ENCODE data around the gene DHH. TPM values are rescaled to one million over a fixed set of nuclear protein-coding genes. Genes with fewer than 3 reads are reported as not detected.

DHH gene
- total and polyA plus RNA-seq, 9 of the 15 experiments (the other 6 are each of a cell fraction or from before 2014, with no cell fraction given) = 0.07 to 2.6 (median 0.54) TPM

DNA sequence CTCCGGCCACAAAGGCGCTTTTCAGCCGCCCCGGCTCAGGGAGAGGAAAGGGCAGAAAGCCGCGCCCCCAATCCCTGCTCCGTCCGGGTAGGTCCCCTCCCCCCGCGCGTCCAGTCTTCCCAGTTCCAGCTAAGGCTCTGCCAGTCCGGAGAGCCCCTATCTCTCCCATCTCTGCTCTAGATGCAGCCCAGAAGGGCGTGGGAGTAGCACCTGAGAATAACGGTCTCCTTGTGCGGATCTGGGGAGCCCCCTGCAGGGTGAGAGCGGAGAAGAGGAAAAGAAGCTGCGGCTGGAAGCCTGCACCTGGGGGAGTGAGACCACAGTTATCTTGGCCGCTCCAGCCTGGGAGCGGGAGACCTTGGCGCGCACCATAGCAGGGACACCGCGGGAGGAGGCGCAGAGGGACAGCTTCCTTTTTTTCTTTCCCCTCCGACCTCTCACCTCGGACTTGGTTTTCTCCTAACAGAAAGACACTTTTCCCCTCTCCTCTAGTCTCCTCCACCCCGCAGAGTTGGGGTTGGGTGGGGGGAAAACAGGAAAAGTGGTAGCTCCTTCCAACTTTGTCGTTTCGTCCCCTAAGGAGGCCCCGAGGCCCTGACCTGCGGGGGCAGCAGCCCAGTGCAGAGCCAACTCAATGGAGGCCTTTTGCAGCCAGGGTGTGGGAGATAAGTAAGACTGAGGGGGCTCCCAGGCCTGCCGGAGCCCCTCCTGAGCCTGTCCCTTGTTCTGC is 2.4 kb downstream of the DHH start (continued):
- TF ChIP-seq POLR3A (IDR thresholded peaks at IDR 0.05; ENCODE audit: borderline replicate concordance, extremely low read depth, insufficient read depth, insufficient read length) (no peak), CHD4 (IDR thresholded peaks at IDR 0.05; ENCODE audit: insufficient read depth, insufficient replicate concordance, low read depth, low read length, poor library complexity, severe bottlenecking) (no peak), KDM5B (IDR thresholded peaks at IDR 0.05; ENCODE audit: insufficient replicate concordance, low read depth, low read length) (peak; percentile 61), TAL1 (IDR thresholded peaks at IDR 0.05) (peak; percentile 87), TAF15 (IDR thresholded peaks at IDR 0.05; ENCODE audit: low read depth, low read length) (no peak), ZKSCAN8 (CRISPR knock-in tag; IDR thresholded peaks at IDR 0.05) (peak; percentile 65; the same call in 1 of the 2 replicates), RBM17 (IDR thresholded peaks at IDR 0.05; ENCODE audit: borderline replicate concordance, low read depth, low read length) (no peak), TSC22D4 (tag; IDR thresholded peaks at IDR 0.05) (no peak), U2AF2 (optimal IDR thresholded peaks at IDR 0.05; ENCODE audit: low read depth, low read length) (no peak), RBM39 (optimal IDR thresholded peaks at IDR 0.05; ENCODE audit: low read depth, low read length) (no peak), MYNN (IDR thresholded peaks at IDR 0.05) (peak; percentile 38), MYNN (CRISPR knock-in tag; IDR thresholded peaks at IDR 0.05) (no peak), ZNF212 (CRISPR knock-in tag; IDR thresholded peaks at IDR 0.05) (0 out of 2 replicates have a peak, but pooled peaks have one; percentile 15)
- TF ChIP-seq, protein P1, sequence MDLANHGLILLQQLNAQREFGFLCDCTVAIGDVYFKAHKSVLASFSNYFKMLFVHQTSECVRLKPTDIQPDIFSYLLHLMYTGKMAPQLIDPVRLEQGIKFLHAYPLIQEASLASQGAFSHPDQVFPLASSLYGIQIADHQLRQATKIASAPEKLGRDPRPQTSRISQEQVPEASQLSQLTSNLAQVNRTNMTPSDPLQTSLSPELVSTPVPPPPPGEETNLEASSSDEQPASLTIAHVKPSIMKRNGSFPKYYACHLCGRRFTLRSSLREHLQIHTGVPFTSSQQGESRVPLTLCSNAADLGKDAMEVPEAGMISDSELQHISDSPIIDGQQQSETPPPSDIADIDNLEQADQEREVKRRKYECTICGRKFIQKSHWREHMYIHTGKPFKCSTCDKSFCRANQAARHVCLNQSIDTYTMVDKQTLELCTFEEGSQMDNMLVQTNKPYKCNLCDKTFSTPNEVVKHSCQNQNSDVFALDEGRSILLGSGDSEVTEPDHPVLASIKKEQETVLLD (IDR thresholded peaks at IDR 0.05) = peak; percentile 77; the same call in 1 of the 2 replicates
- TF ChIP-seq, protein P2, sequence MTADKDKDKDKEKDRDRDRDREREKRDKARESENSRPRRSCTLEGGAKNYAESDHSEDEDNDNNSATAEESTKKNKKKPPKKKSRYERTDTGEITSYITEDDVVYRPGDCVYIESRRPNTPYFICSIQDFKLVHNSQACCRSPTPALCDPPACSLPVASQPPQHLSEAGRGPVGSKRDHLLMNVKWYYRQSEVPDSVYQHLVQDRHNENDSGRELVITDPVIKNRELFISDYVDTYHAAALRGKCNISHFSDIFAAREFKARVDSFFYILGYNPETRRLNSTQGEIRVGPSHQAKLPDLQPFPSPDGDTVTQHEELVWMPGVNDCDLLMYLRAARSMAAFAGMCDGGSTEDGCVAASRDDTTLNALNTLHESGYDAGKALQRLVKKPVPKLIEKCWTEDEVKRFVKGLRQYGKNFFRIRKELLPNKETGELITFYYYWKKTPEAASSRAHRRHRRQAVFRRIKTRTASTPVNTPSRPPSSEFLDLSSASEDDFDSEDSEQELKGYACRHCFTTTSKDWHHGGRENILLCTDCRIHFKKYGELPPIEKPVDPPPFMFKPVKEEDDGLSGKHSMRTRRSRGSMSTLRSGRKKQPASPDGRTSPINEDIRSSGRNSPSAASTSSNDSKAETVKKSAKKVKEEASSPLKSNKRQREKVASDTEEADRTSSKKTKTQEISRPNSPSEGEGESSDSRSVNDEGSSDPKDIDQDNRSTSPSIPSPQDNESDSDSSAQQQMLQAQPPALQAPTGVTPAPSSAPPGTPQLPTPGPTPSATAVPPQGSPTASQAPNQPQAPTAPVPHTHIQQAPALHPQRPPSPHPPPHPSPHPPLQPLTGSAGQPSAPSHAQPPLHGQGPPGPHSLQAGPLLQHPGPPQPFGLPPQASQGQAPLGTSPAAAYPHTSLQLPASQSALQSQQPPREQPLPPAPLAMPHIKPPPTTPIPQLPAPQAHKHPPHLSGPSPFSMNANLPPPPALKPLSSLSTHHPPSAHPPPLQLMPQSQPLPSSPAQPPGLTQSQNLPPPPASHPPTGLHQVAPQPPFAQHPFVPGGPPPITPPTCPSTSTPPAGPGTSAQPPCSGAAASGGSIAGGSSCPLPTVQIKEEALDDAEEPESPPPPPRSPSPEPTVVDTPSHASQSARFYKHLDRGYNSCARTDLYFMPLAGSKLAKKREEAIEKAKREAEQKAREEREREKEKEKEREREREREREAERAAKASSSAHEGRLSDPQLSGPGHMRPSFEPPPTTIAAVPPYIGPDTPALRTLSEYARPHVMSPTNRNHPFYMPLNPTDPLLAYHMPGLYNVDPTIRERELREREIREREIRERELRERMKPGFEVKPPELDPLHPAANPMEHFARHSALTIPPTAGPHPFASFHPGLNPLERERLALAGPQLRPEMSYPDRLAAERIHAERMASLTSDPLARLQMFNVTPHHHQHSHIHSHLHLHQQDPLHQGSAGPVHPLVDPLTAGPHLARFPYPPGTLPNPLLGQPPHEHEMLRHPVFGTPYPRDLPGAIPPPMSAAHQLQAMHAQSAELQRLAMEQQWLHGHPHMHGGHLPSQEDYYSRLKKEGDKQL (CRISPR knock-in tag; IDR thresholded peaks at IDR 0.05; ENCODE audit: borderline replicate concordance) = 0 out of 2 replicates have a peak, but pooled peaks have one; percentile 95
- TF ChIP-seq, protein P3, sequence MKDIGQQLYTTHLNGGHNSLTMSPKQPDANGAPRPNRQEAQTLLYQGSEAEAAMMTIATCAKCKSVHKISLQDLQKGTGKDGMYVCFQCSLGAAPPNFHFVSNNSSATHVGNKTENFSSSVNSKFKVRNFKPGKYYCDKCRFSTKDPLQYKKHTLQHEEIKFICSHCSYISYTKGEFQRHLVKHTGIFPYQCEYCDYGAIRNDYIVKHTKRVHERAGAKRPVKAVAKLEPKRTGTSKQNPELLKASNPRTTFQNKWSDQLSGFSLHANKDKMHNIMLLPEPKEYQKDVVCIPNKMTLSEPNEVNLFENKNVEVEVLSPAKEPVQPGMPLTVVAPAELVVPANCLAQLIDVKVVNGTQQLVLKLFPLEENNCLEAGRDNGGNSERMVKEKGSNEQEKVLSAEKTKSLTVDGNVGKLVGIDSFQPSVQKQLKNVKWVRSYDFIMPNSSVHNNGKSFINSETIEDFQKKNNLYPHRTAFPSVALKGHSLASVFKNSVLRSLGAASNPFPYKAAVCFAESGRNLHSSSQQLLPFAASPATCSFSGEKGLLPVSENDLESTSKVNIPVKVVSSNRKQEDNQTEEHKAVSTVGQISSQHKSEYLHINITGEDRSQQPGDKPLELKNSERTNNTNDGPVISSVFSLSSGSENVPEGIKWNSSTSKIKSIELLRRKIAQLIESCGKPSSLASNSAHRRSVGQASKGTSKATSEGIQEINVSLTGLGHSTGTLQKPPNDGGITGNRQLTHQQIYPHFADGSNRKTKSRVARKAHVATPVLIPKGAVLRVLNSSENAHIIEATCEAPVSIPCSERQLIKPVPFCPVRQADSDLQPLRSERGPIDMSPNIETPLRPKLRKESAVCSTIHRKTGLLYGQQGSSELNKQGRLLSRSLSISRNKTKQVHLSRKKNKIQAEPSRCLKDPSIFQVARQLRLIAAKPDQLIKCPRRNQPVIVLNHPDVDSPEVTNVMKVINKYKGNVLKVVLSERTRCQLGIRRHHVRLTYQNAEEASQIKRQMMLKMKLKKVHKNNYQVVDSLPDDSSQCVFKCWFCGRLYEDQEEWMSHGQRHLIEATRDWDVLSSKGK (CRISPR knock-in tag; IDR thresholded peaks at IDR 0.05) = no peak
